H1 (cell line): ENCODE results near the gene KIF5C. TPM values are rescaled to one million over a fixed set of nuclear protein-coding genes. Genes with fewer than 3 reads are reported as not detected.

ENCODE experiments used
- BCL11A ChIP-seq, 2 experiments: IDR thresholded peaks; one replicate each; pipeline ENCODE4 v1.6.1; 2011; ENCODE audit warnings: low read depth in 2 of 2, low read length in 2 of 2, mild to moderate bottlenecking in 2 of 2
- CBX5 ChIP-seq: fragments of 300-800, 300-1000 bp; sonication (generic); IDR thresholded peaks from 2 replicates; pipeline ENCODE4 v1.7.1; 2016; ENCODE audit warnings: antibody characterized with exemption, low read length, low read depth
- CHD1 ChIP-seq: IDR thresholded peaks from 2 replicates; pipeline ENCODE4 v1.6.1; 2012; ENCODE audit warnings: low read depth, low read length, improper control_type of control experiment
- CREB1 ChIP-seq: IDR thresholded peaks from 2 replicates; pipeline ENCODE4 v1.6.1; 2012; ENCODE audit warnings: inconsistent platforms
- GABPA ChIP-seq: IDR thresholded peaks from 2 replicates; pipeline ENCODE4 v1.6.1; 2011; ENCODE audit warnings: mild to moderate bottlenecking, low read length, moderate library complexity, borderline replicate concordance; ENCODE audit not compliant: insufficient read depth
- POLR2A ChIP-seq, 2 experiments: IDR thresholded peaks; 1 replicate in 1 of 2; 2 replicates in 1 of 2; pipeline ENCODE4 v1.6.1; 2011; ENCODE audit warnings: low read depth in 2 of 2, low read length in 2 of 2, mild to moderate bottlenecking in 2 of 2; ENCODE audit errors: control extremely low read depth in 1 of 2
- RAD21 ChIP-seq, 2 experiments: IDR thresholded peaks in 1 of 2; conservative IDR thresholded peaks in 1 of 2; 2 replicates each; pipeline ENCODE4 v1.6.1; 2011; ENCODE audit warnings: low read depth in 2 of 2, low read length in 2 of 2, improper control_type of control experiment in 1 of 2, inconsistent platforms in 1 of 2, mild to moderate bottlenecking in 1 of 2, moderate library complexity in 1 of 2
- TCF12 ChIP-seq: IDR thresholded peaks from 2 replicates; pipeline ENCODE4 v1.6.1; 2011; ENCODE audit warnings: low read depth, mild to moderate bottlenecking, low read length
- ZNF274 ChIP-seq: IDR thresholded peaks from 2 replicates; pipeline ENCODE4 v1.7.0; 2012; ENCODE audit warnings: low read length, borderline replicate concordance; ENCODE audit errors: extremely low read depth
- polyA plus RNA-seq, 7 experiments: library from polyadenylated mRNA; depleted of rRNA in 3 of 7; stranded (reverse) in 5 of 7; unstranded in 2 of 7; fragments of >200 nt in 5 of 7; fragments of 200-250 nt in 2 of 7; gene quantifications; 1 replicate in 5 of 7; 2 replicates in 1 of 7; 4 replicates in 1 of 7; pipeline versions ENCODE4 v1.2.1 to v1.2.3, GENCODE V29; 2011 to 2013; ENCODE audit warnings: missing spikeins in 2 of 7, mixed read lengths in 2 of 7
- total RNA-seq: library from RNA; stranded (reverse); fragmentation: NEBNext Ultra II Directional; extraction: Animal tissue kit (Norgen Biotek cat#: 25700); gene quantifications from 2 replicates; pipeline ENCODE4 v1.2.1, GENCODE V29; 2021
- TF ChIP-seq, protein P1 (sequence below): fragments of 300-600 bp; sonication (generic); IDR thresholded peaks from 2 replicates; pipeline ENCODE4 v1.7.1; 2012; ENCODE audit warnings: low read length, moderate library complexity, mild to moderate bottlenecking, inconsistent platforms; ENCODE audit not compliant: insufficient replicate concordance
- TF ChIP-seq, protein P2 (sequence below): IDR thresholded peaks from 2 replicates; pipeline ENCODE4 v1.6.1; 2012; ENCODE audit warnings: low read length, inconsistent platforms

The KIF5C gene
- total and polyA plus RNA-seq, 2 of the 8 experiments (the other 6 are each of a cell fraction or from before 2014, with no cell fraction given), result 16.3 to 66.4 TPM

DNA sequence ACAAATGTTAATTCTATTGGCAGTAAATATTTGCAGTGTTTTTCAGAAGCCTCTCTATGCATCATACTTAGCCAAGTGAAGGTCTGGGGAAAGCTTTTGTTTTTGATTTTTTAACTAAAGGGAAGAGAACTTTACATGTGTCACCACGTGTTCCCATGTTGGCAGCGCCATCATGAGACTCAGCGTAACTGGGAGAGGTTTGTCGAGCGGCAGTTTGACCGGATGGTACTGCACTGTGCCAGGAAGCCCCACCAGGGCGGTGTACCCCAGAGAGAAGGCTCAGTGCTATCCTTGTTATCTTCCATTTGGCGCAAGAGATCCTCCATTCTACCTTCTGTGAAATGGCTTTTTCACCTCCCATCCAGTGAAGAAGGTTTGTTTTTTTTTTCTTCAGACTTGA lies 38.5 kb downstream of the KIF5C start (continued):
- TF ChIP-seq, protein P1, sequence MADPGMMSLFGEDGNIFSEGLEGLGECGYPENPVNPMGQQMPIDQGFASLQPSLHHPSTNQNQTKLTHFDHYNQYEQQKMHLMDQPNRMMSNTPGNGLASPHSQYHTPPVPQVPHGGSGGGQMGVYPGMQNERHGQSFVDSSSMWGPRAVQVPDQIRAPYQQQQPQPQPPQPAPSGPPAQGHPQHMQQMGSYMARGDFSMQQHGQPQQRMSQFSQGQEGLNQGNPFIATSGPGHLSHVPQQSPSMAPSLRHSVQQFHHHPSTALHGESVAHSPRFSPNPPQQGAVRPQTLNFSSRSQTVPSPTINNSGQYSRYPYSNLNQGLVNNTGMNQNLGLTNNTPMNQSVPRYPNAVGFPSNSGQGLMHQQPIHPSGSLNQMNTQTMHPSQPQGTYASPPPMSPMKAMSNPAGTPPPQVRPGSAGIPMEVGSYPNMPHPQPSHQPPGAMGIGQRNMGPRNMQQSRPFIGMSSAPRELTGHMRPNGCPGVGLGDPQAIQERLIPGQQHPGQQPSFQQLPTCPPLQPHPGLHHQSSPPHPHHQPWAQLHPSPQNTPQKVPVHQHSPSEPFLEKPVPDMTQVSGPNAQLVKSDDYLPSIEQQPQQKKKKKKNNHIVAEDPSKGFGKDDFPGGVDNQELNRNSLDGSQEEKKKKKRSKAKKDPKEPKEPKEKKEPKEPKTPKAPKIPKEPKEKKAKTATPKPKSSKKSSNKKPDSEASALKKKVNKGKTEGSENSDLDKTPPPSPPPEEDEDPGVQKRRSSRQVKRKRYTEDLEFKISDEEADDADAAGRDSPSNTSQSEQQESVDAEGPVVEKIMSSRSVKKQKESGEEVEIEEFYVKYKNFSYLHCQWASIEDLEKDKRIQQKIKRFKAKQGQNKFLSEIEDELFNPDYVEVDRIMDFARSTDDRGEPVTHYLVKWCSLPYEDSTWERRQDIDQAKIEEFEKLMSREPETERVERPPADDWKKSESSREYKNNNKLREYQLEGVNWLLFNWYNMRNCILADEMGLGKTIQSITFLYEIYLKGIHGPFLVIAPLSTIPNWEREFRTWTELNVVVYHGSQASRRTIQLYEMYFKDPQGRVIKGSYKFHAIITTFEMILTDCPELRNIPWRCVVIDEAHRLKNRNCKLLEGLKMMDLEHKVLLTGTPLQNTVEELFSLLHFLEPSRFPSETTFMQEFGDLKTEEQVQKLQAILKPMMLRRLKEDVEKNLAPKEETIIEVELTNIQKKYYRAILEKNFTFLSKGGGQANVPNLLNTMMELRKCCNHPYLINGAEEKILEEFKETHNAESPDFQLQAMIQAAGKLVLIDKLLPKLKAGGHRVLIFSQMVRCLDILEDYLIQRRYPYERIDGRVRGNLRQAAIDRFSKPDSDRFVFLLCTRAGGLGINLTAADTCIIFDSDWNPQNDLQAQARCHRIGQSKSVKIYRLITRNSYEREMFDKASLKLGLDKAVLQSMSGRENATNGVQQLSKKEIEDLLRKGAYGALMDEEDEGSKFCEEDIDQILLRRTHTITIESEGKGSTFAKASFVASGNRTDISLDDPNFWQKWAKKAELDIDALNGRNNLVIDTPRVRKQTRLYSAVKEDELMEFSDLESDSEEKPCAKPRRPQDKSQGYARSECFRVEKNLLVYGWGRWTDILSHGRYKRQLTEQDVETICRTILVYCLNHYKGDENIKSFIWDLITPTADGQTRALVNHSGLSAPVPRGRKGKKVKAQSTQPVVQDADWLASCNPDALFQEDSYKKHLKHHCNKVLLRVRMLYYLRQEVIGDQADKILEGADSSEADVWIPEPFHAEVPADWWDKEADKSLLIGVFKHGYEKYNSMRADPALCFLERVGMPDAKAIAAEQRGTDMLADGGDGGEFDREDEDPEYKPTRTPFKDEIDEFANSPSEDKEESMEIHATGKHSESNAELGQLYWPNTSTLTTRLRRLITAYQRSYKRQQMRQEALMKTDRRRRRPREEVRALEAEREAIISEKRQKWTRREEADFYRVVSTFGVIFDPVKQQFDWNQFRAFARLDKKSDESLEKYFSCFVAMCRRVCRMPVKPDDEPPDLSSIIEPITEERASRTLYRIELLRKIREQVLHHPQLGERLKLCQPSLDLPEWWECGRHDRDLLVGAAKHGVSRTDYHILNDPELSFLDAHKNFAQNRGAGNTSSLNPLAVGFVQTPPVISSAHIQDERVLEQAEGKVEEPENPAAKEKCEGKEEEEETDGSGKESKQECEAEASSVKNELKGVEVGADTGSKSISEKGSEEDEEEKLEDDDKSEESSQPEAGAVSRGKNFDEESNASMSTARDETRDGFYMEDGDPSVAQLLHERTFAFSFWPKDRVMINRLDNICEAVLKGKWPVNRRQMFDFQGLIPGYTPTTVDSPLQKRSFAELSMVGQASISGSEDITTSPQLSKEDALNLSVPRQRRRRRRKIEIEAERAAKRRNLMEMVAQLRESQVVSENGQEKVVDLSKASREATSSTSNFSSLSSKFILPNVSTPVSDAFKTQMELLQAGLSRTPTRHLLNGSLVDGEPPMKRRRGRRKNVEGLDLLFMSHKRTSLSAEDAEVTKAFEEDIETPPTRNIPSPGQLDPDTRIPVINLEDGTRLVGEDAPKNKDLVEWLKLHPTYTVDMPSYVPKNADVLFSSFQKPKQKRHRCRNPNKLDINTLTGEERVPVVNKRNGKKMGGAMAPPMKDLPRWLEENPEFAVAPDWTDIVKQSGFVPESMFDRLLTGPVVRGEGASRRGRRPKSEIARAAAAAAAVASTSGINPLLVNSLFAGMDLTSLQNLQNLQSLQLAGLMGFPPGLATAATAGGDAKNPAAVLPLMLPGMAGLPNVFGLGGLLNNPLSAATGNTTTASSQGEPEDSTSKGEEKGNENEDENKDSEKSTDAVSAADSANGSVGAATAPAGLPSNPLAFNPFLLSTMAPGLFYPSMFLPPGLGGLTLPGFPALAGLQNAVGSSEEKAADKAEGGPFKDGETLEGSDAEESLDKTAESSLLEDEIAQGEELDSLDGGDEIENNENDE, result no peak
- TF ChIP-seq RAD21 (IDR thresholded peaks at IDR 0.05 in 1 of 2, conservative IDR thresholded peaks at IDR 0.05 in 1 of 2; ENCODE audit: low read depth in 2 of 2, low read length in 2 of 2) (no peak), BCL11A (IDR thresholded peaks at IDR 0.05; ENCODE audit: low read depth in 2 of 2, low read length in 2 of 2) (no peak), TCF12 (no peak), GABPA (no peak), CHD1 (no peak), ZNF274 (no peak), CREB1 (no peak), POLR2A (IDR thresholded peaks at IDR 0.05; ENCODE audit: control extremely low read depth in 1 of 2, low read depth in 2 of 2, low read length in 2 of 2) (no peak), CBX5 (no peak)
- TF ChIP-seq, protein P2, sequence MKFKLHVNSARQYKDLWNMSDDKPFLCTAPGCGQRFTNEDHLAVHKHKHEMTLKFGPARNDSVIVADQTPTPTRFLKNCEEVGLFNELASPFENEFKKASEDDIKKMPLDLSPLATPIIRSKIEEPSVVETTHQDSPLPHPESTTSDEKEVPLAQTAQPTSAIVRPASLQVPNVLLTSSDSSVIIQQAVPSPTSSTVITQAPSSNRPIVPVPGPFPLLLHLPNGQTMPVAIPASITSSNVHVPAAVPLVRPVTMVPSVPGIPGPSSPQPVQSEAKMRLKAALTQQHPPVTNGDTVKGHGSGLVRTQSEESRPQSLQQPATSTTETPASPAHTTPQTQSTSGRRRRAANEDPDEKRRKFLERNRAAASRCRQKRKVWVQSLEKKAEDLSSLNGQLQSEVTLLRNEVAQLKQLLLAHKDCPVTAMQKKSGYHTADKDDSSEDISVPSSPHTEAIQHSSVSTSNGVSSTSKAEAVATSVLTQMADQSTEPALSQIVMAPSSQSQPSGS, result no peak
